ENCODE data around the gene CTBP2. TPM values are rescaled to one million over a fixed set of nuclear protein-coding genes. Genes with fewer than 3 reads are reported as not detected.

CTBP2 gene
- total RNA-seq, 1 donor from 2014 or later: 35.9 TPM

DNA sequence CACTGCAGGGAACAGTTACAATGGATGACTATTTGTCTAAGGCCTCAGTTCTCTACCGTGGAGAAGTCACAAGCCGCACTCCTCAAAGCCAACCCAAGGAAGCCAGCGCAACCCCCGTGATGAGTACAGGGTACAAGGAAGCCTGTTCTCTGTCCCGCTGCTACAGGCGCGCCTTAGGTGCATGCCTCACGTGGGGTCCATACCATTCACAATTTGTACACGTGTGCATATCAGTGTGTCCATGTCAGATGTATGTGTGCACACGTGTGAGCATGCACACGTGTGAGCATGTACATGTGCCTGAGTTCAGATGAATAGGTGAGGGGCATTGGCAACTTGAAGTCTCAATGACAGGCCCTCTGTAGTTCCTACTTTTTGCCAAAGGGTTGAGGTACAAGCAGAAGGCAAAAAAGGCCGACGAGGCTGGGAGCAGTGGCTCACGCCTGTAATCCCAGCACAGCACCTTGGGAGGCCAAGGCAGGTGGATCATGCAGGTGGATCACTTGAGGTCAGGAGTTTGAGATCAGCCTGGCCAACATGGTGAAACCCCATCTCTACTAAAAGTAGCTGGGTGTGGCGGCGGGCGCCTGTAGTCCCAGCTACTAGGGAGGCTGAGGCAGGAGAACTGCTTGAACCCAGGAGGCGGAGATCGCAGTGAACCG is 62.8 kb downstream of the CTBP2 start:
- no peak for DNase-seq (ENCODE audit: low spot score)
- intact Hi-C loops (cut with DNase I): no loop called here

DNA sequence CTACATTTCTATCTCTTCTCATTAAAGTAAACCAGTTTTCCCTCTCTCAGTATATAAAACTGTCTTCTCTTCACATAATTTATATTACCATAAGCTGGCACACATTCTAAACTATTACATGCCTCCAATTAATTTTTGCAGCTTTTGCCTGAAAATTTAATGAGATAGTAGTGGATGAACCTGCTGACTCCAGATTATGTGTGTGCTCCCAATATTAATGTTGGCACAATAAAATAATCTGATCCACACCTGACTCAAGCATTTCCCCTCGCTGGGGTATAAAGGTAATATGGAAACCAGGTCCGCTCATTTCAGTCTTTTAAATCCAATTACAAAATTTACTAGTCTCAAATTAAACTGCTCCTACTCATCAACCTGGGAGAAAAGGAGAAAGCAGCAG is 63.4 kb downstream of the CTBP2 start:
- intact Hi-C loops (cut with DNase I): no loop called here
- DNase-seq (ENCODE audit: low spot score): no peak

DNA sequence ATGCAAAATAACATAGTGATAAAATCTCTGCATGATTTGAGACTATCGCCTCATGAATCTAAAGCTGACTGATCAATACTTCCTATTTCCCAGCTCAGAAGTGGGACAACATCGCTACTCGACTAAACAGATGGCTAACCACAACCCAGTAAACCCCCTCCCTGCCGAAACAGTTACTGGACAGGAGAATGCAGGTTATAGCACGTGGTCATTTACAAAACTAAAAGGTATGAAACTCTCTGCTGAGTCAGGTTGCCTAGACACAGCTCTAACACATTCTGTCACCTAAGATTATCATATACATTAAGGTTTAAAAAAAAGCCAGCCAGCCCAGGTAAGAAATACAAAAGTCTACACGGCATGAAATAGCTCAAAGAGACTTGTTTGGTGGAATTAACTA is 64.0 kb downstream of the CTBP2 start:
- no peak for DNase-seq (ENCODE audit: low spot score)
- intact Hi-C loops (cut with DNase I): no loop called here

DNA sequence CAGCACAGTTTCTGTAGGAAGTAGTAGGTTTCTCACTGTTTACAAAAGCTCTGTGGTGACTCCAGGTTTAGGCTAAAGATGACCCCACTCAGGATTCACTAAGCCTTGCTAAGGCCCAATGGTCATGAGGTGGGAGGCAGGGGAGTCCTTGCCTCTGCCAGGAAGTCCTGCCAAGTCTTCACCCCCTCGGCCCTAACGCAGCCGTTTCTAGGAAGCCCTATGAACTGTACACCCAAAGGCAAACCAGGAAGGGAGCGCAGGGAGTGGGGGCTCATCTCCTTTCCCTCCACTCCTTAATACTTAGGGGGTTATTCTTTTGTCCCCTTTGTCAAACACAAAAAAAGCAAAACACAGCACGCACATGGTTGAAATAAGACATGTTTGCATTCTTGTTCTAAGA is 64.6 kb downstream of the CTBP2 start:
- no peak for DNase-seq (ENCODE audit: low spot score)
- intact Hi-C loops (cut with DNase I): no loop called here

DNA sequence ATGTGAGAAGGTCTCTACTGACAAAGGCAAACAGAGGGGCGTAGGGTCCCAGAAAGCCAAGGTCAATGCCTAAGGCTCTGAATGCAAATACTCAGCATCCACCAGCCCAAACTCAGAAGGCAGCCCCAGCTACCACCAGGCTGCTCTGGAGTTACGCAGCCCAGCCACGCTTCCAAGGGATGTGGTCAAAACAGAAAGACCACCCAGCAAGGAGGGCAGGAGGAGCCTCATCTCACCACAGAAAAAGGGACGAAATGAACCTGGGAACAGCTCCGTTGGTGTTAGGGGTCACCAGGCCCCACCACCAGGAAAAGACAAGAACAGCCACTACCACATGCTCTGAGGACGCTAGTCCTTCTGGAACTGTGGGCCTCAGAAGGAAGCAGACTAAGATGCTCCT is 65.1 kb downstream of the CTBP2 start:
- intact Hi-C loops (cut with DNase I): no loop called here
- DNase-seq (ENCODE audit: low spot score): no peak

DNA sequence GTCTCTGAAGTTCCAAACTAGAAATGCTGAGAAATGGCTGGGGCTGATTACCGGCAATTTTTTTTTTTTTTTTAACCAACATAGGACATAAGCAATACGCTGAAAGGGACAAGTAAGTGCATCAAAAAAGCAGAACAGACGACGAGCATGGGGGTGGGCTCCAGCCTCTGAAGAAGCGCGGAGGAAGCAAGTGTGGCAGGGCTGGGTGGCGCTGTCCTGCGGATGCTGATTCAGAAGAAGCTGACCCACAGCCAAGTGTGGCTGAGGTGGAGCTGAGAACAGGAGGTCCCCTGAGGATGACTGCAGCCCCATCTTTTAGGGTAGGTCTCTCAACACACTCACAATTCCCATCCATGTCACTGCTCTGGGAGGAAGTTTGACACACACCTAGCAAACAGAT is 65.6 kb downstream of the CTBP2 start:
- no peak for DNase-seq (ENCODE audit: low spot score)
- intact Hi-C loops (cut with DNase I): no loop called here

DNA sequence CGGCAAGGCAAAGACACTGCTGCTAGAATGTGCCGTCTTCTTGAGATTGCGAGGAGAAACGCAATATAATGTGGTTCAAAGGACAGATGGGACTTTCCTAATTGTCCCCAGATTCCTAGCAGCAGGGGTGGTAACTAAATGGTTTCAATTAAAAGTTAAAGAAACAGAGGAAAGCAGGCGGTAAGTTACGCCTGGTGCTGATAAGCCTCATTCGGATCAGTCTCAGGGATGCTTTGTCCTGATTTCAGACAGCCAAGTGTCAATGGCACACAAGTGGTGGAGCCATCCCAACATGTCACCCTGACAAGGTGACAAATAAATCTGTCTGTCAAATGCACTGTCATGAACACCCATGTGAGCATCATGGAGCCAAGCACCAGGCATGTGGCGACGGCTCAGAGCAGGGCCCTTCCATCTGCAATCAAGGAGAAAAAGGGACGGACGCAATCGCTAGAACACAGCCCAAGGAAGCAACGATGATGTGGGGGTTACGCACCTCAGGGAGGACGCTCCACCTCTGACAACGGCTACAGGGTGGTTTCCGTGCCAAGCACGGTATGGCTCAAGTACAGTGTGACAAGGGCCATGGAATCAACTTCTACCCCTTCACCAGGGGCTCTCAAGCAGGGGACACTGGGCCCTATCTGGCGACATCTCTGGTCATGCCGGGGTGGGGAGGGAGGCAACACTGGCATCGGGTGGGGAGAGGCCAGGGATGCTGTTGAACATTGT is 66.2 kb downstream of the CTBP2 start:
- intact Hi-C loops (cut with DNase I): loop anchor here (2.0 kb wide), 1 partner anchor 65 kb away; no protein-coding TSS in a partner anchor
- peak; percentile 54 for DNase-seq (ENCODE audit: low spot score)

DNA sequence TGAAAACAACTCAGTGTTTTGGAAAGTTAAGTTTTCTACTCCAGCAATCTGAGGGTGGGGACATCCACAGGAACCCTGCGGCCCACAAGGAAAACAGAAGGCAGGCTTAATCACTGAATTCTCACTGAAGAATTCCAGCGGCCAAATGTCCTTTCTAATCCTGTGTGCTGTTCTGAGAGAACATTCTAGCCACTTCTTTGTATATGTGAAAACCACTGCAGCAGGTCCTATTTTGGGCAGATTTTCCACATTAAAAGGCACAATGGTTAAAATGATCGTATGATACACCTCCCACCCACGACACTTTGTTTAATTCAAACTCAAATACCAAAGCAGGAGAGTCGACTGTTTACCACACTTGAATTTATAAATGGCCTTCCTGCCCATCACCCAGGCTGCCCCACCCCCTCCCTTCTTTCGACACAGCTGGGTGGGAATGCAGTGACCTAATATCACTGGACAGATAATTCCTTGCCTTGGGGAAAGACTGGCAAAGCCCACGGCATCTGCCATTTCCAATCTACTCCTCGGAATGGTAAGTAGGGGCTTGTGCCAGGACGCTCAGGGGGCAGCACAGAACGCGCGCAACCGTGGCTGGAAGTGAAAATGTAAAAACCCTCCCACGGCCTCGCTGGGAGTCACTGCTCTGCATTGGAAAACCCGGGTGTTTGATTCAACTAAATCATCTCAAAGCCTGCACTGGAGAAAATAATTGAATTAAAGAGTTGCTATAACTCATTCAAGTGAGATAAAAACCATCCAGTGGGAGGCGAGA is 67.0 kb downstream of the CTBP2 start:
- intact Hi-C loops (cut with DNase I): loop anchor here (2.0 kb wide), 1 partner anchor 65 kb away; no protein-coding TSS in a partner anchor
- peak; percentile 82 for DNase-seq (ENCODE audit: low spot score)

DNA sequence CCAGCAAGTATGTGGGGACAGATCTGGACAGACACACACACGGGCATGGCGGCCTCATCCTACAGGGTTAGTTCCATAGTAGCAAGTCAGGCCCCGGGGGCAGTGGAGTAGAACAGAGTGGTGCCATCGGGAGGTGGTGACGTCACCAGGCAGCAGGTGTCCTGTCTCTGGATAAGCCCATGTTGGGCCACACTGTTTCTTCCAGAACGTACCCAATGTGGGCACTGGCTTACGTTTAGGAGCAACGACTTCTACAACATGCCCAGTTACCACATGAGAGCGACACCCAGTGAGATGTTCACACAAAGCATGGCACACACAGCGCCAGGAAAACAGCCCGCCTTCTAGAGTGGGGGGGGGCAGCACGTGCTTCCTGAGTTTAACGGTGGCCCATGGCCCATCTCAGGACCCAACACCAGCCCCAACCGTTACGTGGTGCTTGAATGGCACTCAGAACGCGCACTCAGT is 67.8 kb downstream of the CTBP2 start:
- intact Hi-C loops (cut with DNase I): loop anchor here (2.0 kb wide), 1 partner anchor 66 kb away; no protein-coding TSS in a partner anchor
- peak; percentile 27 for DNase-seq (ENCODE audit: low spot score)

DNA sequence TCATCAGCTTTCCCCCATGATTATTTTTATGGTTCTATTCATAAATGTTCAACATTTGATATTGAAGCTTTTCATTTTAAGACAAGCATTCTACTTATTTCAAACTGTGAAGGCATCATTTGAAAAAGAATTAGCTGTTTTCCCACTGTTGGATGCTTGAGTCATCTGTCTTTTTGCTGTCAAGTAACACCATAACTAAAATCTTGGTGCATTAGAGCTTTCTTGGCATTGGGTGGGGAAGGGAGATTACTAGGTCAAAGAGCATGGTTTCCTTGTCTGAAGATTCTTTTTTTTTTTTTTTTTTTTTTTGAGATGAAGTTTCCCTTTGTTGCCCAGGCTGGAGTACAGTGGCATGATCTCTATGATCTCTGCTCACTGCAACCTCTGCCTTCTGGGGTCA is 68.5 kb downstream of the CTBP2 start:
- DNase-seq (ENCODE audit: low spot score): no peak

DNA sequence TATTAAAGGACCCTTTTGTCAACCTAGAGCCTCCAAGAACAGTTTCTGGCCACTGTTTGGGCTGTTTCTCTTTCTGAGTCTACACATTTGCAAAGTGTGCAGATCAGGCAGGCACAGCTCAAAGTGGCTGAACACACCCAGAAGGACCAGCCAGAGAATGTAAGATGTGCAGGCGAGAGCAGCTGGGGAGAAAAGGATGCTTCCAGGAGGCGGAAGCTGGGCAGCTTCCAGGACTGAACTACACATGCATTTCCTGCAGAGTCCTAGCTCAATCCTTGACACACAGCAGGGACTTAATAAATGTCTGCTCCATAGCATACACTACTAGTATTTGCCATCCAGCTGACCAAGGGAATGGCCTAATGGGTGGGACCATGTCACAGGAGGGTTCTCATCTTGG is 70.9 kb downstream of the CTBP2 start:
- DNase-seq (ENCODE audit: low spot score): no peak
- intact Hi-C loops (cut with DNase I): no loop called here

More for the DNA sequence above, 68.5 kb downstream of the CTBP2 start:
- intact Hi-C loops (cut with DNase I): loop anchor here (2.0 kb wide), 1 partner anchor 67 kb away; no protein-coding TSS in a partner anchor

DNA sequence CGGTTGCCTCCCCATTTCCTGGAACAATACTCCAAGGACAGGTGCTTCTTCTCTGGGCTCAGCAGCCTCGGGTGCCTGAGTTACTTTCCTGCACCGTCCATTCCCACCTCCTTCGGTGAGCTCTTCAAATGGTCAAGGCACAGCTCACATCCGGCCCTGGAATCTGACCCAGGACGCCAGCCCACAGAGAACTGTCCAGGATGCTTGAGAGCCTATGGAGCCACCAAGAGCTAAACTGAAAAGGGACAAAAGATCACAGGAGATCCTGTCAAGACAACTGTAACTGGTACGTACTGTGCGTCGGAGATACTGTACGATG is 72.5 kb downstream of the CTBP2 start:
- intact Hi-C loops (cut with DNase I): no loop called here
- DNase-seq (ENCODE audit: low spot score): no peak

DNA sequence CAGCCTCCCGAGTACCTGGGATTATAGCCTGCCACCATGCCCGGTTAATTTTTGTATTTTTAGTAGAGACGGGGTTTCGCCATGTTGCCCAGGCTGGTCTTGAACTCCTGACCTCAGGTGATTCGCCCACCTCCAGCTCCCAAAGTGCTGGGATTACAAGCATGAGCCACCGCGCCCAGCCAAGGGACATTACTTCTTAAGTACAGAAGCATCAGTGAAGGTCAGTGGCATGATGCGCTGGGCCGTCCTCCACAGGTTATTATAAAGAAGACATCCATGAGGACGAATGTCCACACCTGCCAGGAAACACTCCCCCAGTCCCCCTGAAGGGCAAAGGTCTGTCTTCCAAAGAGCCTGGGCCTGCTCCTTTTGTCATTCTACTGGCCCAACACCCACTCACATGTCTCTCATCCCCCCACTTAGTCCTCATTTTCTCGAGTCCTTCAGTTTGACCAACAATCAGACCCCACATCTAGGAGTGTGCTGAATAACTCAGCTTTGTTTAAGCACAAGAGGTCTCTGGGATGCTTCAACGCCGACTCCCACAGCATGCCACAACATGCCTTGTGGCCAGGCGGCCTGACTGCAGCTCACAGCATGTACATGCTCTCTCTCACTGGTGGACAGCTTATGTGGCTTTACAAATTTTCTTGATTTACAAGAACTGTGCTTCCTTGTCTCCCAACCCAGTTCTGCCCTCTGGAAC is 73.0 kb downstream of the CTBP2 start:
- intact Hi-C loops (cut with DNase I): no loop called here
- no peak for DNase-seq (ENCODE audit: low spot score)

DNA sequence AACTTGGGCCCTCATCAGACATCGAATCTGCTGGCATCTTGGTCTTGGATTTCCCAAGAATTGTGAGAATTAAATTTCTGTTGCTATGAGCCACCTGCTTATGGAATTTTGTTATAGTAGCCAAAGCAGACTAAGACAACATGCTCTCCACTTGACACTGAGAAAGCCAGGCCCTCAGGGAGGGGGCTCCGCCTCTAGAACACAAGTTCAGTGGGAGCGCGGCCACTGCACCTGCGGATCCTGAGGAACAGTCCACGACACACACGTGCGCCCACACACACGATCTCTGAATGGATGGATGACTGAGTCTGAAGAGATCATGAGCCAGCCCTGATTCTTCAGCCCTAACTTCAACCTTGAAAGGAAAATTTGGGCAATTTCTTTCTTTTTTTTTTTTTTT is 73.7 kb downstream of the CTBP2 start:
- DNase-seq (ENCODE audit: low spot score): no peak
- intact Hi-C loops (cut with DNase I): no loop called here

DNA sequence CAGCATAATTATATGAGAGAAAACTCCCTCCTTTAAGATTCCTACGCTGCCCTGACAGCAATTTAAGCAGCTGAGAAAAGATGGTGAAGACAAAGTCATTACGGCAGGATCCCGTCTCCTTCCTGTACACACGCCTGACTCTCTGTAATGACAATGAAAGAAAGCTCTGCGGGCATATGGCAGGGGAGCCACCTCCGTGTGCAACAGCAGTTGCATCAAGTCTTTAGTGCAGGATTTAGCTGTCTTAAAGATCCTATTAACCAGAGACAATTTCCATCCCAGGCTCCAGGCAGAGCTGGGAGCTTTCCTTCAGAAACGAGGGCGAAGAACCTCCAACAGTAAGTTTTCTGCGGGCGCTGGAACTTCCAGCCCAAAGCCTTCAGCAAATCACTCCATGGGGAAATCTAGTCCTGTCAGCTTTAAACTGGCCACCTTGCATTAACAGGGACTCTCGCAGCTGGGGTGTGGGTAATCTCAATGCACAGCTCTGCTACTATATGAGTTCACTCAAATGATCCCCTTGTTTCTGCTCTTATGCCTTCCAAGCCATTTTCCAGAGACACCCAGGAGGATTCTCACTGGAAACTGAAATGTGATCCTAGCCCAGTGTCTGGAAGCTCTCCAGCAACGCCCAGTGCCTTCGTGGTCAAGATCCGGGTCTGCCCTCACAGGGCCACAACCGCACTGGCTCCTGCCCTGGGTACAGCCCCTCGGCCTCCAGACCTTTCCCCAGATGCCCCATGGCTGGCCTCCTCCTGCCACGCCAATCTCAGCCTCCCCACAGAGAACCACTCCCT is 74.9 kb downstream of the CTBP2 start:
- intact Hi-C loops (cut with DNase I): no loop called here

DNA sequence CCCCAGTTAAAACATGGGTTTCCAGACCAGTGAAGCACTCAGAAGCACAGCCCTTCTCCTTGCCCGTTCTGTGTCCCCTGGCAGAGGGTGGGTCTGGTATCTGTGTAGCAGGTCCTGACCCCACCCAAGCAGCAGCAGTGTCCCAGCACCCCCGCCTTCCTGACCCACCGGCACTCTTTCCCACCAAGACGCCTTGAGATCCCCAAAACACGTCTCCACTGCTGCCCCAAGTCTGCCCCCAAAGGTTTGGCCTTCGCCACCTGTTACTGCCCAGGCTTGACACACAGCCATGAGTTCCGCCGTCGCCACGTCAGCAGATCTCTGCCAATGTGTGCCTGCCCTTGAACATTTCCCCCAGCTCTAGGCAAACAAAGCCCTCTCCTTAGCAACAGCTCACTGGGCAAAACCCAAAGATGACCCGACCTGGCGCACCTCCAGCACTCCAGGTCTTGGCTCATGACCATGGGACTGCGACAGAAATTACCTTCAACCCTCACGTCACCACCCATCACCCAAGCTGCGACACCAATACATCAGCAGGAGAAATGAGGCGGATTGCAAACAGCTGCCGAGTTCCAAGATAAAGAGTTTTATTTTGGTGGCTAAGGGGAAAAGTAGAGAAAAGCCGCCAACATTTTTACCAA is 75.6 kb downstream of the CTBP2 start:
- DNase-seq (ENCODE audit: low spot score): no peak
- intact Hi-C loops (cut with DNase I): loop anchor here (5.0 kb wide), 1 partner anchor 38 kb away; no protein-coding TSS in a partner anchor

More for the DNA sequence above, 74.9 kb downstream of the CTBP2 start:
- no peak for DNase-seq (ENCODE audit: low spot score)

DNA sequence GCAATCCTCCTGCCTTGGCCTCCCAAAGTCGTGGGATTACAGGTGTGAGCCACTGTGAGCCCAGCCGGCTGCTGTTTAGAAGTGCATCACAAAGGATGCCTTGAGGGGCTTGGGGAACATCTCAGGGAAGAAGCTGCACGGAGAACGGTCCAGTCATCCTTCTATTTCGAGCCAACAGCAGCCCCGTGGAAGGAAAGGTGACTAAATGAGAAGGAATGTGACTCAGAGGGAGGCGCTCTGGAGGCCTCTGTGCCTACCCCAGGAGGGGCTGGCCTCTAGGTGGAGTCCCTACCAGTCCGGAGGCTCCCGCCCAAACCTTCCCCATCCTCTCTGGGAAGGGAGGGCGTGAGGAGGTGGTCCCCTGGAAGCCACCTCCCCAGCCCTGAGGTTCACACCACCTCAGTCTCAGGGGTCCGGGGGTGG is 76.2 kb downstream of the CTBP2 start:
- DNase-seq (ENCODE audit: low spot score): no peak
- intact Hi-C loops (cut with DNase I): loop anchor here (5.0 kb wide), 1 partner anchor 38 kb away; no protein-coding TSS in a partner anchor

DNA sequence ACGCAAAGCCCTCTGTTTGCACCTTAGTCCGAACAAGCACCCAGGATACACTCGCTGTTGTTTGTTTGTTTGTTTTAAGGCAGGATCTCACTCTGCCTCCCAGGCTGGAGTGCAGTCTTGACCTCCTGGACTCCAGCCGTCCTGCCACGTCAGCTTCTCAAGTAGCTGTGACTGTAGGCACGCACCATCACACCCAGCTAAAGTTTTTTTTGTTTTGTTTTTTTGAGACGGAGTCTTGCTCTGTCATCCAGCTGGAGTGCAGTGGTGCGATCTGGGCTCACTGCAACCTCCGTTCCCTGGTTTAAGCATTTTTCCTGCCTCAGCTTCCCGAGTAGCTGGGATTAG is 76.8 kb downstream of the CTBP2 start:
- intact Hi-C loops (cut with DNase I): loop anchor here (2.0 to 5.0 kb wide), 2 partner anchors 39 to 75 kb away; no protein-coding TSS in a partner anchor
- no peak for DNase-seq (ENCODE audit: low spot score)
